RWPE1 (cell line): ENCODE measurements around the gene CDK19.

Source experiments
- CTCF ChIA-PET: fragments of 350-600 bp; sonication (Branson Sonifier 250); formaldehyde crosslinking; extraction: SDS; loops from one replicate; lab custom pipeline; 2021; lab: Yijun Ruan, JAX
- POLR2A ChIA-PET: fragments of 400-600 bp; formaldehyde crosslinking; extraction: SDS; loops from one replicate; lab custom pipeline; 2020; ENCODE audit warnings: antibody characterized with exemption; ENCODE audit not compliant: low non-redundant PET; lab: Yijun Ruan, JAX
- DNase-seq: peaks from one replicate; pipeline ENCODE4 v3.0.0; 2012; ENCODE audit warnings: low spot score
- H3K27ac ChIP-seq: fragments of 450-650 bp; 2 replicates; pipeline ENCODE4 v1.5.1; 2017
- TF ChIP-seq, protein P1 (sequence below): fragments of 450-650 bp; conservative IDR thresholded peaks from 2 replicates; pipeline ENCODE4 v1.5.1; 2017; ENCODE audit warnings: low read depth, mild to moderate bottlenecking

Gene CDK19

DNA sequence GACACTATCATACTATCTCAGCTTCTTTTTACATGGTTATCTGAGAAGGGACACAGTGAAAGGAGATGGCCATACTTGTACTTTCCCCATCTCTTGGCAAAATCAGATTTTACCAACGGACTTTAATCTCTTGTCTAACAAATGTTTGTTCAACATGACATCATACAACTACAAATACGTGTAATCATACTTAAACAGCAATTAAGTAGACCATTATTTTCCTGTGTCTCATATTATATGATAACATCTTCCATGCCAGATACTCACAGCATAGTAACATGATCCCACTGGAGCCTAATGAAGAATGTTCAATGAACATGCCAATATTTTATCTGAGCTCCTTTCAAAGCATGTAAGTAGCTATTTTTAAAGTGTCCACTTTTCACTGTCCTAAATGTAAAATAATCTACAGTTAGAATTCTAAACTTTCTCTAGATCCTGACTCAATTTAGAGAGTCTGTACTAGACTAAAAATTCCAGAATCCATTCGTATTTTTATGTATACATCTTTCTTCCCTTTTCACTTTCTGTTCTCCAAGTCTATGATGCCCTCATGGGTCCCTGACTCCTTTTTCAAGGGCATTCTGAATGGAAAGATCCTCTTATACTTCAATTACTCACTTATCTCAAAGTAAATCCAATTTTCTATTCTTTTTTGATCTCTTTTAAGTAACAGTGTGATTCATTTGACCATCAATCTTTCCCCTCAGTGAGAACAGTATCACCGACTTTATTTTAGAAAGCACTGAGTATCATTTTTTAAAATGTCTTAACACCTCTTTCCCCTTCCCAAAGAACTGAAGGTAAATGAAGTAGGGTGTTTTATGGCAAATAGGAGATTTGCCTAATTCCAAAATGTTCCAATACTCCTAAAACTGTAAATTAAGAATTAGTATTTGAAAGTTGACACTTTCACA lies 133.5 kb downstream of the CDK19 start:
- H3K27ac ChIP-seq = no peak overlapping the region
- DNase-seq = no peak
- ChIA-PET CTCF (interaction anchor here (0.5 to 2.3 kb wide), 20 partner anchors 7 to 349 kb away, joined by 3 to 8 read pairs (median 4); partner anchors contain the start of genes CDK19 and RPF2), POLR2A (interaction anchor here (1.0 kb wide), 1 partner anchor 192 kb away, joined by 3 read pairs; no protein-coding TSS in a partner anchor)
- TF ChIP-seq, protein P1, sequence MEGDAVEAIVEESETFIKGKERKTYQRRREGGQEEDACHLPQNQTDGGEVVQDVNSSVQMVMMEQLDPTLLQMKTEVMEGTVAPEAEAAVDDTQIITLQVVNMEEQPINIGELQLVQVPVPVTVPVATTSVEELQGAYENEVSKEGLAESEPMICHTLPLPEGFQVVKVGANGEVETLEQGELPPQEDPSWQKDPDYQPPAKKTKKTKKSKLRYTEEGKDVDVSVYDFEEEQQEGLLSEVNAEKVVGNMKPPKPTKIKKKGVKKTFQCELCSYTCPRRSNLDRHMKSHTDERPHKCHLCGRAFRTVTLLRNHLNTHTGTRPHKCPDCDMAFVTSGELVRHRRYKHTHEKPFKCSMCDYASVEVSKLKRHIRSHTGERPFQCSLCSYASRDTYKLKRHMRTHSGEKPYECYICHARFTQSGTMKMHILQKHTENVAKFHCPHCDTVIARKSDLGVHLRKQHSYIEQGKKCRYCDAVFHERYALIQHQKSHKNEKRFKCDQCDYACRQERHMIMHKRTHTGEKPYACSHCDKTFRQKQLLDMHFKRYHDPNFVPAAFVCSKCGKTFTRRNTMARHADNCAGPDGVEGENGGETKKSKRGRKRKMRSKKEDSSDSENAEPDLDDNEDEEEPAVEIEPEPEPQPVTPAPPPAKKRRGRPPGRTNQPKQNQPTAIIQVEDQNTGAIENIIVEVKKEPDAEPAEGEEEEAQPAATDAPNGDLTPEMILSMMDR = no peak

- POLR2A ChIA-PET = no interaction called here
- CTCF ChIA-PET = no interaction called here
- H3K27ac ChIP-seq = no peak overlapping the region
- TF ChIP-seq, protein P1 = no peak
- DNase-seq = no peak
Measured at GRCh38 chr6:110676396-110676795, 138.9 kb downstream of the CDK19 start.

DNA sequence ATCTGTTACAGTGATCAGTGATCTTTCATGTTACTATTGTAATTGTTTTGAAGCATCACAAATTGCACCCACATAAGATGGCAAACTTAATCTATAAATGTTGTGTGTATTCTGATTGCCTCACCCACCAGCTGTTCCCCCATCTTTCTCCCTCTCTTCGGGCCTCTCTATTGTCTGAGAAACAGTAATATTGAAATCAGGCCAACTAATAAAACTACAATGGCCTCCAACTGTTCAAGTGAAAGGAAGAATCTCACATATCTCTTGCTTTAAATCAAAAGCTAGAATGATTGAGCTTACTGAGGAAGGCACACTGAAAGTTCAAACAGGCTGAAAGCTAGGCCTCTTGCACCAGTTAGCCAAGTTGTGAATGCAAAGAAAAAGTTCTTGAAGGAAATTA lies 141.2 kb downstream of the CDK19 start:
- CTCF ChIA-PET = interaction anchor here (0.6 to 0.8 kb wide), 4 partner anchors 8 to 197 kb away, joined by 3 to 6 read pairs (median 3); no protein-coding TSS in a partner anchor
- POLR2A ChIA-PET = no interaction called here

GRCh38 chr6:110672122-110672521 lies 143.1 kb downstream of the CDK19 start:
- POLR2A ChIA-PET = no interaction called here
- TF ChIP-seq, protein P1 = no peak
- no peak for DNase-seq
- H3K27ac ChIP-seq = no peak overlapping the region
- CTCF ChIA-PET = interaction anchor here (0.6 to 1.3 kb wide), 2 partner anchors 16 to 66 kb away, joined by 5 to 7 read pairs; no protein-coding TSS in a partner anchor

More for the DNA sequence above, 141.2 kb downstream of the CDK19 start:
- TF ChIP-seq, protein P1 = no peak
- no peak for DNase-seq
- no peak overlapping the region for H3K27ac ChIP-seq

GRCh38 chr6:110671447-110671846 lies 143.8 kb downstream of the CDK19 start:
- ChIA-PET CTCF (interaction anchor here (0.6 to 1.3 kb wide), 6 partner anchors 15 to 361 kb away, joined by 3 to 7 read pairs (median 4); no protein-coding TSS in a partner anchor), POLR2A (no interaction called here)
- TF ChIP-seq, protein P1 = no peak
- DNase-seq = no peak
- H3K27ac ChIP-seq = no peak overlapping the region

- CTCF ChIA-PET = no interaction called here
- POLR2A ChIA-PET = no interaction called here
- TF ChIP-seq, protein P1 = no peak
- DNase-seq = no peak
- no peak overlapping the region for H3K27ac ChIP-seq
Measured at GRCh38 chr6:110665600-110665999, 149.7 kb downstream of the CDK19 start.
